GM21515 (cell line): ENCODE data around the gene UPB1.

Source experiments
- ATAC-seq: cut with Tn5 transposase; IDR thresholded peaks from one replicate; pipeline ENCODE4 v1.9.1; 2021; ENCODE audit not compliant: unreplicated experiment

UPB1 gene

GRCh38 chr22:24559471-24559870 lies 64.3 kb downstream of the UPB1 start:
- ATAC-seq, result no peak

GRCh38 chr22:24563246-24563645 lies 68.1 kb downstream of the UPB1 start:
- ATAC-seq, result no peak

DNA sequence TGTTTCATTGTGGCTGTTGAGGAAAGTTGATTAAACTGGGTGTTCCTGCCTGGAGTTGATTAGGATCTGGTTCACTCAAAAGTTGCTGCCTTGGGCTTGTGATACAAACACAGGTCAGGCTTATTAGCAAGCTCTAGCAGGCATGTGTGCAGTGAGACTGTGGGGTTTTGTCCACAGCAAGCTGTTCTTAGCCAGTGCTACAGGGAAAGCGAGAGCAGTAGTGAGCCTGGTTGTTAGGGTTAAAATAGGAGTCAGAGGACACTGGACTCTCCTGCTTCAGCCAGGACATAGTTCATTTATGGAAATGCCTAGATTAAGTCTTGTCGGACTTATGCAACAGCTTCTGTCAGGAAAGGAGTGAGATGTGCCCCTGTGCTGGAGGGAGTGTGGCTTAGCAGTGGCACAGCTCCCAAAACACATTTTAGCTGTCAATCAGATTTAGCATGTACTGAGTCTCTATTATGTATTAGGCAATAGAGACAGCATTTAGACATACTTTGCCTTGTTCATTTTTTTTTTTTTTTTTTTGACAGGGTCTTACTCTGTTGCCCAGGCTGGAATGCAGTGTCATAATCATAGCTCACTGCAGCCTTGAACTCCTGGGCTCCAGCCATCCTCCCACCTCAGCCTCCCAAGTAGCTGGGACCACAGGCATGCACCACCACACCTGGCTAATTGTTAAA lies 69.4 kb downstream of the UPB1 start:
- ATAC-seq, result no peak

DNA sequence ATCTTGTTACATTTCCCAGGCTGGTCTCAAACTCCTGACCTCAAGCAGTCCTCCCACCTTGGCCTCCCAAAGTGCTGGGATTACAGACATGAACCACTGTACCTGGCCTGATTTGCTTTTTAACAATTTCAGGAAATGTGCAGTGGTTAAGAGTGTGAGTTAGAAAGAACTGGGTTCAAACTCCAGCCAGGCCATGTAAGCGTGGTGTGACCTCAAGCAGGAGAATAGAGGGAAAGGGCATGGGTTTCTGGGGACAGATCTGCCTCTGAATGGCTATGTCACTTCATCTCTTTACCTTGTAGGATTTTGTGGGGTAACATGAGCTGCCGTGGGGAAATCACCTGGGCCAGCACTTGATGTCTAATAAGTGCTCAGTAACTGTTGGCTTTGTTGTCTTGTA lies 69.9 kb downstream of the UPB1 start:
- ATAC-seq, result no peak

DNA sequence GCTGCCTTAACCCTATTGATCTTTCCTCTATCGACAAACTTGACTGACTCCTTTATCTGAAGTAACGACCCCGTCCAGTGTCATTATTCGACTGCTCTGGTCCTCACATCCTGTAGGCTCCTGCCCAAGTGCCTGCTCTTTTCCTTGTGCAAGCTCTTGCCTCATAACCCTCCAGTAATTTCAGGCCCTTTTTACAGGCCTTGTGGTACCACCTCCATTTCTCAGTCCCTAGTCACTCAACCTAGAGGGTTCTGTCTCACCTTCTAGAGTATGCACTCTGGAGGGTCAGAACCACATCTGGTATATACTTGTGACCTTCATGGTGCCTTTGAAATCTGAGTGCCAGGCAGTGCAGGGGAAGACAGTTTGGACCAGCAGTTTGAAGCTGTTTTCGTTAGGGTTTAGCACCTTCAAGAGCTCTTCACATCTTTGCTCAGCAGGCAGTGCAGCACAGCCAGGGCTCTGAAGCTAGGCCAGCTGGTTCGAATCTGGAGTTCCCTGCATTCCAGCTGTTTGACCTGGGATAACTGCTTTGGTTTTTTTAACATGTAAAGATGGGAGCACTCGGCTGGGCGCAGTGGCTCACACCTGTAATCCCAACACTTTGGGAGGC lies 71.9 kb downstream of the UPB1 start:
- ATAC-seq, result no peak

DNA sequence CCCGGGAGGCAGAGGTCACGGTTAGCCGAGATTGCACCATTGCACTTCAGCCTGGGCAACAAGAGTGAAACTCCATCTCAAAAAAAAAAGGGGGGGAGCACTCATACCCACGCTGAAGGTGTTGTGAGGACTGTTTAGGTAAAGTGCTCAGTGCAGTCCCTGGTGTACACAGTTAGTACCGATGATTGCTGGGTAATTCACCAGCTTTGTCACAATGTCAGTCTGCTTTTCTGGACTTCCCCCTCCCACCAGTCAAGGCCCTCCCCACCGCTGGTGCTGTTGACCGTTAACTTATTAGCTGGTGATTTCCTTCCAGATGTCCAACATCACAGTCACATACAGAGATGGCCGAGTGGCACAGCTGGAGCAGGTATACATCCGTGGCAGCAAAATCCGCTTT lies 72.5 kb downstream of the UPB1 start:
- no peak for ATAC-seq

- no peak for ATAC-seq
These were observed 76.1 kb downstream of the UPB1 start for GRCh38 chr22:24571266-24571665.

GRCh38 chr22:24576778-24577177 lies 81.6 kb downstream of the UPB1 start:
- ATAC-seq, result no peak
